Adipocyte (in vitro differentiated cells): Measurements from ENCODE around the gene GALNT9.
"Not testable (repeated sequence)": the region's sequence is repeated elsewhere in the genome, so short reads cannot be mapped to it uniquely, and the experiment has no call there.

Experiments
- DNase-seq: peaks from one replicate; pipeline ENCODE4 v3.0.0-alpha.2; 2015; ENCODE audit warnings: low read depth
- H3K27me3 ChIP-seq: replicated peaks from 2 replicates; pipeline ENCODE4 v1.7.0; 2013; ENCODE audit warnings: mild to moderate bottlenecking, low read length, moderate library complexity; ENCODE audit not compliant: control insufficient read depth, insufficient read depth
- H3K36me3 ChIP-seq: 2 replicates; pipeline ENCODE4 v1.7.0; 2013; ENCODE audit warnings: low read length, mild to moderate bottlenecking, moderate library complexity; ENCODE audit not compliant: control insufficient read depth, insufficient read depth, severe bottlenecking
- H3K4me1 ChIP-seq: 2 replicates; pipeline ENCODE4 v1.7.0; 2013; ENCODE audit warnings: mild to moderate bottlenecking, low read length, moderate library complexity; ENCODE audit not compliant: control insufficient read depth, insufficient read depth
- H3K4me3 ChIP-seq: 2 replicates; pipeline ENCODE4 v1.7.0; 2013; ENCODE audit warnings: mild to moderate bottlenecking, low read length, moderate library complexity
- H3K9ac ChIP-seq: 2 replicates; pipeline ENCODE4 v1.7.0; 2013; ENCODE audit warnings: mild to moderate bottlenecking, low read length, moderate library complexity
- H3K9me3 ChIP-seq: 2 replicates; pipeline ENCODE4 v1.7.0; 2013; ENCODE audit warnings: mild to moderate bottlenecking, low read length, moderate library complexity; ENCODE audit not compliant: control insufficient read depth

The GALNT9 gene

GRCh38 chr12:132260721-132261120 is 68.7 kb downstream of the GALNT9 start:
- Histone ChIP-seq H3K4me1 (peaks cover 3% of the 10 kb centered on the region), H3K9me3 (no peaks in the 10 kb centered on the region), H3K36me3 (no peaks in the 10 kb centered on the region), H3K27me3 (peaks cover 69% of the 10 kb centered on the region), H3K9ac (no peak overlapping the region), H3K4me3 (no peak overlapping the region)
- DNase-seq, result no peak

GRCh38 chr12:132259872-132260695 is 69.3 kb downstream of the GALNT9 start:
- Histone ChIP-seq H3K27me3 (peaks cover 66% of the 10 kb centered on the region), H3K9ac (no peak overlapping the region), H3K4me1 (peaks cover 3% of the 10 kb centered on the region), H3K4me3 (no peak overlapping the region), H3K9me3 (no peaks in the 10 kb centered on the region), H3K36me3 (no peaks in the 10 kb centered on the region)
- DNase-seq, result no peak

- Histone ChIP-seq H3K36me3 (no peaks in the 10 kb centered on the region), H3K4me1 (peaks cover 3% of the 10 kb centered on the region), H3K27me3 (peaks cover 63% of the 10 kb centered on the region), H3K9me3 (no peaks in the 10 kb centered on the region), H3K4me3 (no peak overlapping the region), H3K9ac (no peak overlapping the region)
- no peak for DNase-seq
These were observed 70.0 kb downstream of the GALNT9 start for GRCh38 chr12:132259364-132259871.

GRCh38 chr12:132258543-132258942 is 70.8 kb downstream of the GALNT9 start:
- H3K4me3 ChIP-seq, result no peak overlapping the region
- no peaks in the 10 kb centered on the region for H3K36me3 ChIP-seq
- peaks cover 3% of the 10 kb centered on the region for H3K9me3 ChIP-seq
- no peak for DNase-seq
- peaks cover 3% of the 10 kb centered on the region for H3K4me1 ChIP-seq
- H3K27me3 ChIP-seq, result peaks cover 60% of the 10 kb centered on the region
- no peak overlapping the region for H3K9ac ChIP-seq

GRCh38 chr12:132257955-132258490 is 71.4 kb downstream of the GALNT9 start:
- H3K4me1 ChIP-seq, result no peaks in the 10 kb centered on the region
- no peak overlapping the region for H3K9ac ChIP-seq
- H3K4me3 ChIP-seq, result no peak overlapping the region
- H3K9me3 ChIP-seq, result peaks cover 3% of the 10 kb centered on the region
- no peaks in the 10 kb centered on the region for H3K36me3 ChIP-seq
- DNase-seq, result no peak
- H3K27me3 ChIP-seq, result peaks cover 60% of the 10 kb centered on the region

- H3K36me3 ChIP-seq, result no peaks in the 10 kb centered on the region
- H3K4me3 ChIP-seq, result no peak overlapping the region
- DNase-seq, result no peak
- H3K9ac ChIP-seq, result no peak overlapping the region
- peaks cover 3% of the 10 kb centered on the region for H3K9me3 ChIP-seq
- H3K4me1 ChIP-seq, result no peaks in the 10 kb centered on the region
- H3K27me3 ChIP-seq, result peaks cover 58% of the 10 kb centered on the region
These were observed 72.0 kb downstream of the GALNT9 start for GRCh38 chr12:132257206-132257954.

- H3K9me3 ChIP-seq, result peaks cover 3% of the 10 kb centered on the region
- DNase-seq, result no peak
These were observed 72.7 kb downstream of the GALNT9 start for GRCh38 chr12:132256646-132257045.

GRCh38 chr12:132255642-132256041 is 73.7 kb downstream of the GALNT9 start:
- DNase-seq, result no peak
- Histone ChIP-seq H3K4me1 (no peaks in the 10 kb centered on the region), H3K27me3 (peaks cover 53% of the 10 kb centered on the region), H3K4me3 (no peak overlapping the region), H3K9me3 (peaks cover 3% of the 10 kb centered on the region), H3K9ac (no peak overlapping the region), H3K36me3 (no peaks in the 10 kb centered on the region)

More at GRCh38 chr12:132256646-132257045, 72.7 kb downstream of the GALNT9 start:
- no peak overlapping the region for H3K9ac ChIP-seq
- no peaks in the 10 kb centered on the region for H3K4me1 ChIP-seq
- no peaks in the 10 kb centered on the region for H3K36me3 ChIP-seq
- H3K4me3 ChIP-seq, result no peak overlapping the region
- peaks cover 54% of the 10 kb centered on the region for H3K27me3 ChIP-seq

- Histone ChIP-seq H3K36me3 (no peaks in the 10 kb centered on the region), H3K9ac (no peak overlapping the region), H3K4me1 (peaks cover 4% of the 10 kb centered on the region), H3K9me3 (peaks cover 3% of the 10 kb centered on the region), H3K4me3 (no peak overlapping the region), H3K27me3 (peaks cover 47% of the 10 kb centered on the region)
- no peak for DNase-seq
These were observed 75.5 kb downstream of the GALNT9 start for GRCh38 chr12:132253698-132254480.

GRCh38 chr12:132252981-132253380 is 76.4 kb downstream of the GALNT9 start:
- not testable (repeated sequence) for H3K9ac ChIP-seq, DNase-seq, H3K4me3 ChIP-seq, H3K4me1 ChIP-seq, H3K9me3 ChIP-seq, H3K36me3 ChIP-seq
- H3K27me3 ChIP-seq, result peaks cover 39% of the 10 kb centered on the region
